ENCODE results near the gene CES4A.

GRCh38 chr16:67016143-67016542, 27.8 kb downstream of the CES4A start:
- no peak for TF ChIP-seq CTCF (IDR thresholded peaks at IDR 0.05)
- no peak for TF ChIP-seq POLR2A (IDR thresholded peaks at IDR 0.05)

All from thyroid gland (tissue), 4 donors.